Cerebellar nuclear complex (tissue), 1 donor: ENCODE data around the gene GFM2.
"Not testable (repeated sequence)": the region's sequence is repeated elsewhere in the genome, so short reads cannot be mapped to it uniquely, and the experiment has no call there.

Source experiments
- DNase-seq, 2 experiments: peaks; one replicate each; lab custom pipeline; 2025; lab: John Stamatoyannopoulos, UW

GFM2 gene, protein sequence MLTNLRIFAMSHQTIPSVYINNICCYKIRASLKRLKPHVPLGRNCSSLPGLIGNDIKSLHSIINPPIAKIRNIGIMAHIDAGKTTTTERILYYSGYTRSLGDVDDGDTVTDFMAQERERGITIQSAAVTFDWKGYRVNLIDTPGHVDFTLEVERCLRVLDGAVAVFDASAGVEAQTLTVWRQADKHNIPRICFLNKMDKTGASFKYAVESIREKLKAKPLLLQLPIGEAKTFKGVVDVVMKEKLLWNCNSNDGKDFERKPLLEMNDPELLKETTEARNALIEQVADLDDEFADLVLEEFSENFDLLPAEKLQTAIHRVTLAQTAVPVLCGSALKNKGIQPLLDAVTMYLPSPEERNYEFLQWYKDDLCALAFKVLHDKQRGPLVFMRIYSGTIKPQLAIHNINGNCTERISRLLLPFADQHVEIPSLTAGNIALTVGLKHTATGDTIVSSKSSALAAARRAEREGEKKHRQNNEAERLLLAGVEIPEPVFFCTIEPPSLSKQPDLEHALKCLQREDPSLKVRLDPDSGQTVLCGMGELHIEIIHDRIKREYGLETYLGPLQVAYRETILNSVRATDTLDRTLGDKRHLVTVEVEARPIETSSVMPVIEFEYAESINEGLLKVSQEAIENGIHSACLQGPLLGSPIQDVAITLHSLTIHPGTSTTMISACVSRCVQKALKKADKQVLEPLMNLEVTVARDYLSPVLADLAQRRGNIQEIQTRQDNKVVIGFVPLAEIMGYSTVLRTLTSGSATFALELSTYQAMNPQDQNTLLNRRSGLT

DNA sequence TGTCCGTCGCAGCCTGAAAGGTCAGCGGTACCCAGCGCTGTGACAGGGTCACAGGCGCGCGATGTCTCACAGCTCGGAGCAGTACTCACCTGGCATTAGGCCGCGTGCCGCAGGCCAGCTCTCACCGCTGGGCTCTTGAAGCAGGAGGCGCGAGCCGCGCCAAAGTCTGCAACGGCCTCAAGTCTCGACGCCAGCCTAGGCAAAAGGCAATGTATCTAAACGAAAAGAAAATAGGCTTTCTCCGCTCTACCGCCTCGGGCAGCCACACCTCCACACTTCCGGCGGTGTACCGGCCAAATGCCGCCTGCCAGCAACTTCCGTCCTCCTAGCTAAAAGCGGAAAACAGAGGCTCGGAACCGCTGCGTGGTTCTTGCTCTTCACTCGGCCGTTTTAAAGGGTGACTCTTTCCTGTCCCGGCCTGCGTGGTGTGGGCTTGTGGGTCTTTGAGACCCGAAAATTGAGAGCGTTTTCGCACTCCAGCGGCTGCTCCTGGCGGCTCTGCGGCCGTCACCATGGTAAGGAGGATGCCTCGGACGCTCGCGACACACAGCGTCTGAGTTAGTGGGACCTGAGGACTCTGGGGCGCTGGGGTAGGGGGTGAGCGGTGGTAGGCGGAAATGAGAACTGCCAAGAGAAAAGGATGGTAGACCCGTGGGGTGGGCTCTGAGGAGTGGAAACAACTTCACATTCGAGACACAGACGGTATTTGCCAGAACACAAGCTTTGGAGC is at the start of gene GFM2, which contains the start of gene NSA2:
TSS of gene GFM2 (minus strand) at position 269 of the 730 bp plus-strand sequence. CDS start 3,375 bp downstream, outside the sequence.
TSS of gene NSA2 (plus strand) at position 401 of the 730 bp plus-strand sequence. CDS start at position 513, 112 bp downstream.
- peak; percentile 5 to 63 for DNase-seq

DNA sequence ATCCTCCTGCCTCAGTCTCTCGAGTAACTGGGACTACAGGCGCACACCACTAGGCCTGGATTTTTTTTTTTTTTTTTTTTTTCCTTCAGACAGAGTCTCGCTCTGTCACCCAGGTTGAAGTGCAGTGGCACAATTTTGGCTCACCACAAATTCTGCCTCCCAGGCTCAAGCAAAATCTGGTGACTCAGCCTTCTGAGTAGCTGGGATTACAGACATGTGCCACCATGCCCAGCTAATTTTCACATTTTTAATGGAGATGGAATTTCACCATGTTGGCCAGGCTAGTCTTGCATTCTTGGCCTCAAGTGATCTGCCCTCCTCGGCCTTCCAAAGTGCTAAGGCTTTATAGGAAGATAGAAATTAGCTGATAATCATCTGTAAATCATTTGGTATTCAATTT is 44.0 kb upstream of the GFM2 start:
- DNase-seq, result no peak

DNA sequence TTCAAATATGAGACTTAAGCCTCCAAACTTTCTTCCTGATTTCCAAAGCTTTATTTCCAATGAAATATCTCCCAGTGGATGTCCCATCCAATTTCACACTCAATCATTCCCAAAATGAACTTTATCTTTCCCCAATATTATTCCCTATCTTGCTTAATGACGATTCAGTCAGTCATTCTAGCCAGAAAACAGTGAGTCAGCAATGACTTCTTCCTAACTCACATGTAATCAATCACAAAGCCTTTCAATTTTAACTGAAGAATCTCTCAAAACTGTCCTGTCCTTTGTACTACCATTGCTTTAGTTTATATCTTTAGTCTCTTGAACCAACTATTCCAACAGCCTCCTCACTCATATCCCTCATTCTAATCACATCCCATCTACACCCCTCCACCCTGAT is 35.0 kb upstream of the GFM2 start:
- no peak for DNase-seq

DNA sequence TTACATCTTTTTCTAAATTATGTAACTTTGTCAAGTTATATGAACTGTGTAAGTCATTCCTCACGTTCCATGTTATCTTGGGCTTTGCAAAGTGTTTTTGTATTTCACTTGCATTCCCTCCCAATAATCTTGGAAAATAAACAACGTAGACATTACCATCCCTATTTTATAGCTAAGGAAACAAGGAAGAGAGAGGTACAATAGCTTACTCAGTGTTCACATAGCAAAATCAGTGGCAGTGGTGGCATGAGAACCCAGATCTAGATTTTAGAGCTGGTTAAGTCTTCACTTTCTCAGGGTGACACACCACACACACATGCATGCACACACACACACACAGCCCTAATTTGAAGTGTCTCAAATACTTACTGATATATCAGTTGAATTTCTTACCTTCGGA is 34.3 kb upstream of the GFM2 start:
- DNase-seq, result no peak

DNA sequence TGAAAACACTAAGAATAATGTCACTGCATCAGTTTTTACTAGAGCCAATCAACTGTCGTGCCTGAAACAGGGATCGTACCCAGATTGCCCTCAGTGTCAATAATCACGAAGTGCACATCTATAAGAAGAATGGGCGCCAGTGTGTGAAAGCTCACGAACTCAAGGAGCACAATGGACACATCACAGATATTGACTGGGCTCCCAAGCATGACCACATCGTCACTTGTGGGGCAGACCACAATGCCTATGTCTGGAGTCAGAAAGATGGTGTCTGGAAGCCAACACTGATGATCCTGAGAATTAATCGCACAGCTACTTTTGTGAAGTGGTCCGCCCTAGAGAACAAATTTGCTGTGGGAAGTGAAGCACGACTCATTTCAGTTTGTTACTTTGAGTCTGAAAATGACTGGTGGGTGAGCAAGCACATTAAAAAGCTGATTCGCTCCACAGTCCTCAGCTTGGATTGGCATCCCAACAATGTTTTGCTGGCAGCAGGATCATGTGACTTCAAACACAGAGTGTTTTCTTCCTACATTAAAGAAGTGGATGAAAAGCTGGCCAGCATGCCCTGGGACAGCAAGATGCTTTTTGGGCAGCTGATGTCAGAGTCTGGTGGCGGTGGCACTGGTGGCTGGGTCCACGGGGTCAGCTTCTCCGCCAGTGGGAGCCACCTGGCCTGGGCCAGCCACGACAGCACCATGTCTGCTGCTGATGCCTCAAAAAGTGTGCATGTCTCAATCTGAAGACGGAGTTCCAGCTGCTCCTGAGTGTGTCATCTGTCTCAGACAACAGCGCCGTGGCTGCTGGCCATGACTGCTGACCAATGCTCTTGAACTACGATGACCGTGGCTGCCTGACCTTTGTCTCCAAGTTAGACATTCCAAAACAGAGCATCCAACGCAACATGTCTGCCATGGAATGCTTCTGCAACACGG is 32.3 kb upstream of the GFM2 start:
- DNase-seq, result no peak

DNA sequence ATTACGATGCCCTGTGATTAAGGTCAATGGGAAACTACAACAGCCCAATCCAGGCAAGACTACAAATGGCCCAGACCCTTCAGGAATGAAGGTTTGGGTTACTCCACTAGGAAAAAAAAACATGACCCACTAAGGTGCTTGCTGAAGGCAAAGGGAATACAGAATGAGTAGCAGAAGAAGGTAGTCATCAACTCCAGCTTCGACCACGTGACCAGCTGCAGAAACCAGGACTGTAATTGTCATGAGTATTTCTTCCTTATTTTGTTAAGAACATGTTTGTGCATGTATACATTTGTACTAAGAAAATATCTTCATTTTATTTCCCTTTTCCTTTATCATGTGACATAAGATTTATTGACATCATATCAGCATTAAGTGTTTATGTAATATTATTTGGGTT is 24.8 kb upstream of the GFM2 start:
- not testable (repeated sequence) for DNase-seq

DNA sequence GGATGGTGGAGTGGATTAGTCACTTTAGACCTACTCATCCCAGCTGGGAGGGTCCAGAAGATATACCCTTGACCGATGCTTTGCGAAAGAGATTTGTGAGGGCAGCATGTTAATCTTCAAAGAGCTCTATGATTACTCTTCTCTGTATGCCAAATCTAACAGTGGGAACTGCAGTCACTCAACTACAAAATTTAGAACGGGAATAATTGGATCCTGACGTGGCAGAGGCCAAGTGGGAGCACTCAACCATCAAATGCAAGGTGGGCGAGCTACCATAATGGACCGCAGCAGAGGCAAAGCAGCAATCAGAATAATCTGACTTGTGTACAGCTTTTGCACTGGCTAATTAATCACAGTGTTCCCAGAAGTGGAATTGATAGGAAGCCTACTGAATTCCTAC is 20.5 kb upstream of the GFM2 start:
- no peak for DNase-seq

DNA sequence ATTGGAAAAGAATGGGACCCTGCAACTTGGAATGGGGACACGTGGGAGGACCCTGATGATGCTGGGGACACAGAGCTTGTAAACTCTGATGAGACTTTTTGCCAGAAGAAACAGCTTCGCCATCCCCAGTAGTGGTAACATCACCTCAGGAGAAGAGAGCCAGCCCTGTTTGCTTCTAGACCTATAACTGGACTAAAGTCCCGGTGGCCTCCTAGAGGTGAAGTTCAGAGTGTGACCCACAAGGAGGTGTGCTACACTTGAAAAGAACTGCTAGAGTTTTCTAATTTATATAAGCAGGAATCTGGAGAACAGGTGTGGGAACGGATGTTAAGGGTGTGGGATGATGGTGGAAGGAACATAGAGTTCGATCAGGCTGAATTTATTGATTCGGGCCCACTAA is 19.9 kb upstream of the GFM2 start:
- no peak for DNase-seq

DNA sequence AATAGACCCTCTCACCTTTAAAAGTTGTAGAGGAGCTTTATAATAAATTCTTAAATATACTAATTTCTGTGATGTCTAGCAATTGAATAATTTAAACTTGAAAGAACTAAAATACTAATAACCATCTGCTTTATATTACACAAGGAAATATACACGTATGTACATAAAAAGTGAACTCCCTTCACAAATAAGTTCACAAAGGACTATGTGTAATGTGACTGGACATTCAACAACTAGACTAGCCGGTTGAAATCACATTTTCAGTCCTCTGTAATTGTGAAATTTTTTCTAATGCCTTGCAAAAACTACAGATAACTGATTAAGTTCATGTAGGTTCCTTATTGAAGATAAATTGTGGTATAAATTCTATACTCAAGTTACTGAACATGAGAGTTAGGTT is 11.7 kb upstream of the GFM2 start:
- no peak for DNase-seq

DNA sequence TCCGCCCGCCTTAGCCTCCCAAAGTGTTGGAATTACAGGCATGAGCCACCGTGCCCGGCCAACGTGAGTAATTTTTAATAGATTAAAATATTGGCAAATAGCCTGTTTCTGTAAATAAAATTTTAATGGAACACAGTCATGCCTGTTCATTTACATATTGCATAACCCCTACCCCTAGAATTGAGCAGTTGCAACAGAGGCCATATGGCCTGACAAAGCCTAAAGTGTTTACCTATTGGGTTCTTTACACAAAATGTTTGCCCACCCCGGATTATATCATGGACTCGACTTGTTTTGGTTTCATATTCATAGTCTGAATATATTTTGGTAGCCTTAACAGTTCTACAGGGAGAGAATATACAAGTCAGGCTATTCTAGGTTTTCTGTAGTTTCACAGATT is 5.4 kb upstream of the GFM2 start:
- DNase-seq, result no peak

DNA sequence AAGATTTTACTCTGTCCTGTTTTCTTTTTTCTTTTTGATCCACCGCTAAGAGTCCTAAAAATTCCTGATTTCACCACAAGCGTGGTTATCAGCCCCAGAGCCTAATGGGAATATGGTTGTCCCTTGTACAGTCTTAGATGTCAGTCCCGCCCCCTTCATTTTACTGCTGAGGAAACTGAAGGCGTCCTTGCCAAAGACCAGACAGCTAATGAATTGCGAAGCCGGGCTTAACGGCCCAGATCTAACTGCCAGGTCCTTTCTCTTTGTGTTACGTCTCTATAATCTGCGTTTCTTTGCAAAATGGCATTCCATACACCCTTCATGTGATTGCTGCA is 629 bp upstream of the GFM2 start:
- DNase-seq, result no peak

DNA sequence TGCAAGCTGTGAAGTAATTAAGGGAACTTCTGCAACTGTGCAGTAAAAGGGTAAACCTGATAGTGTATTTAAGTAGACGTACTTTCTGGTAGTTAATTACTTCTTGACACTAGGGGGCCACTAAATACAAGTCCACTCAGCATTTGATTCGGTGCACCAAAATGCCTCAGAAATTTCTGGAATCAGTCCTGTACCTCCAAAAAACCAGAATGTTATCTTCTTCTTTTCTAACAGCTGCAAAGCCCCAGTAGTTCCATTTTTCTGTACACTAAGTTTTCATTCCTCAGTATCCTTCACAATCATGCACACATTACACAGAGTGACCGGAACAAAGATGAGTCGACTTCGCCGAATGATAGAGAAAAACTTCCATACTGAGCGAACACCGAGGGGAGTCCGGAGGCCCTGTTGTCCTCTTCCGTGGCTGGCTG is 484 bp downstream of the GFM2 start:
- no peak for DNase-seq

DNA sequence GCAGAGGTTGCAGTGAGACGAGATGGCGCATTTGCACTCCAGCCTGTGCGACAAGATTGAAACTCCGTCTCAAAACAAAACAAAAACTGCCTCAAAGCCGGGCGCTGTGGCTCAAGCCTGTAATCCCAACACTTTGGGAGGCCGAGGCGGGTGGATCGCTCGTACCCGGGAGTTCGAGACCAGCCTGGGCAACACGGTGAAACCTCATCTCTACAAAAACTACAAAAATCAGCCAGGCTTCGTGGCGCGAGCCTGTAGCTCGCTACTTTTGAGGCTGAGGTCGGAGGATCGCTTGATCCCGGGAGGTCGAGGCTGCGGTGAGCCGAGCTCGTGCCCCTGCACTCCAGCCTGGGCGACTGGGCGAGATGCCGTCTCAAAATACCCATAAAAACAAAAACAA is 988 bp downstream of the GFM2 start:
- DNase-seq, result no peak

DNA sequence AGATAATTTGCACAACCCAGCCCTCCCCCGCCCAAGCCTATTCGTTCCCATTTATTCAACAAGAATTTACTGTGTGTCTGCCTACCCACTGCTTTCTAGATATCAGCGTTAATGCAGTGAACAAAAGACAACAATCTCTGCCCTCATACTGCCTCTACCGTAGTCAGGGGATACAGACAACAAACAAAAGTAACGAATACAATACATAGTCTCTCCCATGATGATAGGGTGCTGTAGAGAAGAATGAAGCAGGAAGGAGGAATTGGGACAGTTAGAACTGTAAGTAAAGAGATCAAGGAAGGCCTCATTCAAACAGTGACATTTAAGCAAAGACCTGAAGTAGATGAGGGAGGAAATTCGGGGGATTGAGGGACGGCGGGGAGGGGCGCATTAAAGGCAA is 1.7 kb downstream of the GFM2 start:
- DNase-seq, result no peak

DNA sequence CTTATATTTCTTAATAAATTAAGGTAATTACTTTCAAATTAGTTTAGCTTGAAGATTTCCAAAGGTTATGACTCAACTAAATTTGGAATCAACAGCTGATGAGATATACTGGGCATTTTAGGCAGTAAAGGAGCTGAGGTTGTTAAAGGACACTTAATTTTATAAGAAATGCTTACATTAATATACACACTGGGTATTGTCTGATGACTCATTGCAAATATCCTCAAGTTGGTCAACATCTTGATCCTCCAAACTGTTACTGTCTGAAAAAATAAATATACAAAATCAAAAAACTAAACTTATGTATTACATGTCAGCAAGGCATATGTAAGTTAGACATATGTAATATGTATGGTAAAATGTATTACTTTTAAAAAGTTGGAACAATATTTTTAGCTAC is 3.4 kb downstream of the GFM2 start:
- no peak for DNase-seq

DNA sequence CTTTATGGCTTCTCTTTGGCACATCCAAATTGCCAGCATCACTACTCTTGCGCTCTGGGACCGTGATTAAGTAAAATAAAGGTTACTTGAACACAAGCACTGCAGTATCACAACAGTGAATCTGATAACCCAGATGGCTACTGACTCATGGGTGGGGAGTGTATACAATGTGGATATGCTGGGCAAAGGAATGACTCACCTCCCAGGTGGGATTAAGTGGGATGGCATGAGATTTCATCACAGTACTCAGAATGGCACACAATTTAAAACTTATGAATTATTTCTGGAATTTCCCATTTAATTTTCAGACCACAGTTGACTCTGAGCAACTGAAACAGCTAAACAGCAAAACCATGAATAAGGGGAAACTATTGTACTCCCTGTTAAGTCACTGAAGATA is 4.3 kb downstream of the GFM2 start:
- DNase-seq, result no peak

DNA sequence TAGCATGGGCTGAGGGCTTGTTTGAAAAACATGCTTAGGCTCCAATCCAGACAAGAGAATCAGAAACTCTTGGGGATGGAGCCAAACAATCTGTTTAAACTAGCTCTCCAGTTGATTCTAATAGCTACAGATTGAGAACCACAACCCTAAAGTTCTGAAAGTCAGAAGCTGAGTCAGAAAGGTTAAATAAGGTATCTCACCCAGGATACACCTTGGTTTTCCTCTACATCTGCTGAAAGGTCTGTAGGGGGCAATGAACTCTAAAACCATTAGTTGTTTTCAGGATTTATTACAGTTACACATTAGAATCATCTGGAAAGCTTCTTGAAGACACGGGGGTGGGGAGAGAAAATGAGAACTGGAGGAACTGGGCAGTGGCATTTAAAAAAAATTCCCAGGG is 5.7 kb downstream of the GFM2 start:
- no peak for DNase-seq

DNA sequence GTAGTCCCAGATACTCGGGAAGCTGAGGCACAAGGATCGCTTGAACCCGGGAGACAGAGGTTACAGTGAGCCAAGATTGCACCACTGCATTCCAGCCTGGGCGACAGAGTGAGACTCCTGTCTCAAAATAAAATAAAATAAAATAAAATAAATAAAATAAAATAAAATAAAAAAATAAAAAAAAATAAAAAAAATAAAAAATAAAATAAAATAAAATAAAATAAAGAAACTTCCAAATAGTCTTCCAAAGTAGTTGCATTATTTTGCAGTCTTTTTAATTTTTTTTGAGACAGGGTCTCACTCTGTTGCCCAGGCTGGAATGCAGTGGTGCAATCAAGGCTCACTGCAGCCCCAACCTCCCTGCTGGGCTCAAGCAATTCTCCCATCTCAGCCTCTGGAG is 18.2 kb downstream of the GFM2 start:
- not testable (repeated sequence) for DNase-seq

DNA sequence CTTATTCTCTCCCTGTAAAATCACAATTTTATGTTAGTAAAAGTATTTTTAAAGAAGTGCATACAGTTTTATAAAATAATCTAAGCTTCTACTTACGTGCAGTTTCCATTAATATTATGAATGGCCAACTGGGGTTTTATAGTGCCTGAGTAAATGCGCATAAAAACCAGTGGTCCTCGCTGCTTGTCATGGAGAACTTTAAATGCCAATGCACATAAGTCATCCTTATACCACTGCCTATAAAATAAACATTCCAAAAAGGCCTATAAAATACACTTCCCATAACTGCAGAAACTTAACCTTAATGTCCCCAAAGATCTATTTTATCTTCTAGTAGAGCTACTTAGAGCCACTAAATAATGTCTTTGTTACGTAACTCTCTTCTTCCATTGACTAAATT is 28.5 kb downstream of the GFM2 start:
- no peak for DNase-seq

DNA sequence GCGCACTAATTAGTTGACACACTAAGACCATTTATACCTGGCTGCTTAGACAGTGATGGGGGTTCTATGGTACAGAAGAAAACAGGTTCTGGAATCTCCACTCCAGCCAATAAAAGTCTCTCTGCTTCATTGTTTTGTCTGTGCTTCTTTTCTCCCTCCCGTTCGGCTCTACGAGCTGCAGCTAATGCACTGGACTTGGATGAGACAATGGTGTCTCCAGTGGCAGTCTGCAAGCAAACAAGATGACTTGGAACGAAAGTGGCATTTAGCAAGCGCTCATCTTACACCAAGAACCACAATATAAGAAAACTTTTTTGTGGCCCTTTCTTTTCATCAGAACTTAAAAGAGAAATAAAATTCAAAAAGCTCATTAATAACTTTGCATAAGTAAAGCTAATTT is 30.2 kb downstream of the GFM2 start:
- DNase-seq, result no peak

DNA sequence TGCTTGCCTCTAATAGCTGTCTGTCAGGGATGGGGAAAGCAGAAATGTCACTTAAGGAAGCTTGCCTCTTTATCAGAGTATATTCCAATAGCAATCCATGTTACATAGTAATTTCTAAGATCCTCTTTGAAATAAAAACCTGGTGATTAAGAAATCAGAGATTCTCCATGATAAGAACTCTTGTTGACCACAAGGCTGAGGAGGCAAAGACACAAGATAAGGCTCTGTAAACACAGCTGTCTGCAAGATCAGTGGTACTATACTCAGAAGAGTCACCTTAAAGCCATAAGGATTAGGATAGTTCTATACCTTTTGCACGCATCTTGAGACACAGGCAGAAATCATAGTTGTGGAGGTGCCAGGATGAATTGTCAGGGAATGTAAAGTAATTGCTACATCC is 41.6 kb downstream of the GFM2 start:
- DNase-seq, result no peak

DNA sequence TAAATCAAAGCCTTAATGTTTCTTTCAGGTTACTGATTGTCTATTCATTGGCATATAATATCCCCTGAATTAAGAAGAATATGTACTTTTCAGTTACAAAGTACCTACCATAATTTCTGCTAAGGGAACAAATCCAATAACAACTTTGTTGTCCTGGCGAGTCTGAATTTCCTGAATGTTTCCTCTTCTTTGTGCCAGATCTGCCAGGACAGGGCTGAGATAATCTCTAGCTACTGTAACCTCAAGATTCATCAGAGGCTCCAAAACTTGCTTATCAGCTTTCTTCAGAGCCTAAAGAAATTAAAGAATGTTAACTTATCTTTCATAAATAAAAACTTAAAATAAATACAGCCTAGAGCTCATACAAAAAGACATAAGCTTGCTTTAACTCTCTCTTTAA is 44.6 kb downstream of the GFM2 start:
- no peak for DNase-seq
